IPS DF 4.7 (cell line): Measurements from ENCODE around the gene TTC9B.

ENCODE experiments used
- DNase-seq: peaks from one replicate; pipeline ENCODE4 v3.0.0-alpha.2; 2013; ENCODE audit warnings: low spot score; ENCODE audit errors: extremely low read depth

TTC9B gene

DNA sequence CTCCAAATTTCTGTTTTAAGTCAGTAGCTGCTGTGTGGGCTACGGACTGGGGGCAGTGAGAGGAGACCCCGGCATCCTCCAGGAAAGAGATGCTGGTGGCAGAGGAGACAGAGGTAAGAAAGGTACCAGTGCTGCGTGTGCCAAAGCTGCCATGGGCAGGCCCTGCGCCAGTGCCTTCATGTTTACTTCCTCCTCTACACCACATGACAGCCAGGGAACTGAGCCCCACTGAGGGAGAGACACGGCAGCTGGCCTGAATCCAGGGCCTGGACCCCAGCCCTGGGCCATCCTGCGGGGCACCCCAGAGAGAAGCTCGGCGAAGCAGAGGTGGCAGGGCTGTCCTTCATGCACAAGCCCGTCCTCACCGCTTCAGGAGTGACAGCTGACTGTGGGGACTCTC is 31.0 kb upstream of the TTC9B start:
- DNase-seq = no peak

- DNase-seq = no peak
Observed at GRCh38 chr19:40247735-40248262, 29.6 kb upstream of the TTC9B start.

- DNase-seq = no peak
Observed at GRCh38 chr19:40247178-40247577, 29.0 kb upstream of the TTC9B start.

DNA sequence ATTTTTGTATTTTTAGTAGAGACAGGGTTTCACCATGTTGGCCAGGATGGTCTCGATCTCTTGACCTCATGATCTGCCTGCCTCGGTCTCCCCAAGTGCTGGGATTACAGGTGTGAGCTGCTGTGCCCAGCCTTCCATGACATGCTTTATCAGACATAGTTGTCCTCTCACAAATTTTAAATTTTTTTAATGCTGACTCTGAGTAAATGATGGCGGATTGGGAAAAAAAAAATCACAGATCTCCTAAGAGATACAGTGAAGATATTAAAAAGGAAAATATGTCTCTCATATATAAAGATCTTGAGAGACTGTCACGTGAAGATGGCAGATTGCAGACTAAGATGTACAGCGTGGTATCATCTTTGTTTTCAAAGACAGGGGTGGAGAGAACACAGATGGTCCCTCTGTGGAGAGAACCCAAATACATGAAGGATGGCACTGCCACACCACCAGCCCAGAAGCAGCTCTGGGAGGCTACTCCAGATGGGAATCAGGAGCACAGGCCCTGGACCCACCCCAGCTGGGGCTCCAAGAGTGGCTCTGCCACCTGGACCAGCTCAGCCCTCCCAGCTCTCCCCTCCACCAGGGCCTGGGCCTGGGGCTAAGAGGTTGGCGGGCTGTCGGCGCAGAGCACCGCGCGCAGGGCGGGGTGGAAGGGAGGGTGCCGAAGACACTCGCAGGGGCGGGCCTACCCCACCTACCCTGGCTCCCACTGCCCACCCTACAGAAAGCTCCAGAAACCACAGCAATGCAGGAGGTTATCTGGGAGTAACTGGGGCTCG is 28.3 kb upstream of the TTC9B start:
- no peak for DNase-seq

DNA sequence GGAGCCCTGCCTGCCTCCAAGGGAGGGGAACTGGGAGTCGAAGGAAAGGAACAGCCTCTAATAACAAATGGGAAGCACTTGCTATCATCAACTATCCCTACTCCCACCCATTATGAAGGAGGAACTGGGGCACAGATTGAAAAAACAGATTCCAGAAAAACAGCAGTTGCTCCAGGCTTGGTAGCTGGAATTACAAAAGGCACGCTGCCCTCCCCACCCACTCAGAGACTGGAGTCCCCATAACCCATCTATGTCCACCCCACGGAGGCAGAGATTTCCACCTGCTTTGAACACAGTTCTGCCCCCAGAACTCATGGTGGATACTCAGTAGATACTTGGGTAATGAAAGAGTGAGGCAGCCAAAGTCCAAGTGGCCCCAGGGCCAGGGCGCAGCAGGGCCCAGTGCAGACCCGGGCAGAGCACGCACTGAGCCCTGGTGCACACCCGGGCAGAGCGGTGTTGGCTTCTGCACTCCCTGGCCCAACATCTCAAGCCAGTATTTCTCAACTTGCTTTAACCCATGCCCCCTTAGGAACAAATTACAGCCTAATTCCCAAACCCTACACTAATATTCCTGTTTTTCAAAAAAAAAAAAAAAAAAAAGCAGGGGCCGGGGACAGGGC is 27.4 kb upstream of the TTC9B start:
- DNase-seq = no peak

- no peak for DNase-seq
Observed at GRCh38 chr19:40244579-40245317, 26.6 kb upstream of the TTC9B start.

DNA sequence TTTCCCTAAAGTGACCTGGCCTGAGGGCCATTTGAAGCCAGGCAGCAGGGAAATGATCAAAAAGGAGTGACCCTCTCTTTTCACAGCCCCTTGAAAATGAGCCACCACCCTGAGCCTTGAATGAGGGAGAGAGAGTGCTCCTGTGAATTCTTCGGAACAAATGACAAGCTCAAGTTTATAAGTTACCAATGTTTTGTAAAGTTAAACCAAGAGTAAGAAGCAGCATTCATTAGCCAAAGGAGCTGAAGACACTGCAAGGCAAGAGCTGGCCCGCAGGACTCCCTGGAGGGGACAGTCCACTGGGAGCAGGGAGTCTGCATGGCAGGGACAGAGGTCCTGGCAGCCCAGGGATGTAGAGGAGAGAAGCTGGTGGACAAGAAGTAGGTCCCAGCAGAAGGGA is 25.0 kb upstream of the TTC9B start:
- DNase-seq = no peak

DNA sequence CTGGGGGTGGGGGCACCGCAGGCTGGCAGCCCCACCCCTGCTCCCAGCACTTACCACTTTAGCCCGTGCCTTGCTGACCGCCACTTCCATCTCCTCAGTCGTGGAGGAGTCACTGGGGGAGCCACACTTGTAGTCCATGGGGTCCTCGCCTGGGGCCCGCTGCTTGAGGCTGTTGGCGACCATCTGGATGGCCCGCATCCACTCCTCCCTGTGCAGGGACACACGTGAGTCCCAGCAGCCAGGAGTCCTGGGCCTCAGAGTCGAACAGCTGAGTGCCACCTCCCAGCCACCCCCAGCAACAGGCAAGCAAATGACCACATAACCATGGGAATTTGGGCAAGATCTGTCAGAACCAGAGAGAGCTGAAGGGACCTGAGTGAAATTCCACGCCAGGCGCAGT is 24.3 kb upstream of the TTC9B start:
- no peak for DNase-seq

DNA sequence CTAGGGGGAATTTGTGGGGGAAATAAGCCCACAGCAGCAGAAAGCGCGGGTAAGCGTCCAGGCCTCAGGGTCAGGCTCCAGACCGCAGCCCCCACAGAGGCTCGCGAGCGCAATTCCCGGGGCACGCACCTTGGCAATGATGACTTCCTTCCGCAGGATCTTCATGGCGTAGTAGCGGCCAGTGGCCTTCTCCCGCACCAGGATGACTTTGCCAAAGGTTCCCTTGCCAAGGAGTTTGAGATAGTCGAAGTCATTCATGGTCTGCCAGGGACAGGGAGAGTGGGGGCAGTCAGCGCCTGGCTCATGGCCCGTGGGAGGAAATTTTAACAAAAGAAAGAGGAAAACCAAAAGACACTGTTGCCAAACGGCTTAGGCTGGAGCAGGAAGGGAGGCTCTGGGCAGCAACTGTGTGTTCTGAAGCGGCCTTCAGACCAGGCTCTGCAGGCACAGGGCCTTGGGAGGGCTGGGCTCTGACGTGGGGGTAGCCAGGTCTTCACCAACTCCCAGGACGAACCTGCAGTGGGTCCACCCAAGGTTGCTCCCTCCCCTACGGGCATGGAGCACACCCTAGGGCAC is 23.7 kb upstream of the TTC9B start:
- DNase-seq = no peak

GRCh38 chr19:40241125-40241808 is 23.1 kb upstream of the TTC9B start:
- no peak for DNase-seq

GRCh38 chr19:40240332-40240731 is 22.1 kb upstream of the TTC9B start:
- no peak for DNase-seq

DNA sequence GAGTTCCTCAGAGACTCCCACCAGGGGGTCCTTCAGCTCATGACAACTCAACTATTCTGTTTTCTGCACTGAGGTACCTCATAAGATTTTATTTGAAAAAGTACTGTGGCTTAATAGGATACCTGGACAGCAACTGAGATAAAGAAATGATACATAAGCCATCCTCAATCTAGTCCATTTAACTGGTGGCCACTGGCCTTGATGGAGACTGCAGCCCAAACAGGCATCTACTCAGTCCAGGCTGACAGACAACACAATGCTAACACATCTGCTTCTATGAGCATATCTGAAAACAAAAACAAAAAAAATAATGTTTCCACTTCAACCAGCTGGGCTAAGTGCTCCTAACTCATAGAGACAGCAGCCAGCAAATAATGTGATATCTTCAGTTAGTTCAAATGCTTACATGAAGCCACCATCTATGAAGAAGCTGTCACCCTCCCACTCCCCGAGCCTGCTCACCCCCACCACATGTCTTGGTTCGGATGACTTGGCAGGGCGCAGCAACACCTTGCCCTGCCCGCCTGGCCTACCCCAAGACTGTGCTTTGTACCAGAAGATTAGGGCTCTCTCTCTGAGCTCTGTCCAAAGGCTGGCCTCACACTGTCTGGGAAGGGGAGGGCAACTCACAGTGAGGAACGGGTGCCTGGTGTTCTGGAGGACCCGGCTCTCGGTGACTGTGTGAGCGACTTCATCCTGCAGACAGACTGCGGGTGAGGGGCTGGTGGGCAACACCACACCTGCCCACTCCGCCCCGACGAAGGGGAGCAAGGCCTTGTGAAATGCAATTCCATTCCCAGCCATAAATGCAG is 21.4 kb upstream of the TTC9B start:
- DNase-seq = no peak

- no peak for DNase-seq
Observed at GRCh38 chr19:40238775-40239174, 20.6 kb upstream of the TTC9B start.

GRCh38 chr19:40237791-40238190 is 19.6 kb upstream of the TTC9B start:
- DNase-seq = no peak

GRCh38 chr19:40236366-40236765 is 18.2 kb upstream of the TTC9B start:
- no peak for DNase-seq

DNA sequence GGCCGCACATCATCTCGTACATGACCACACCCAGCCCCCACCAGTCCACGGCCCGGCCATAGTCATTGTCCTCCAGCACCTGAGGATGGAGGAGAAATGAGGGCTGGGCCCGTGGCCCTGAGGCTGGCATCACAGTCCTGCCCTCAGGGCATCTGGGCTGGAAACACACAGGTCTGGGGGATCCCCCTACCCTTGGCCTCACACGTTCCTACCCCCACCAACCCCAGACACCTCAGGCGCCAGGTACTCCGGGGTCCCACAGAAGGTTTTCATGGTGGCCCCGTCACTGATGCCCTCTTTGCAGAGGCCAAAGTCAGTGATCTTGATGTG is 17.8 kb upstream of the TTC9B start:
- DNase-seq = no peak

DNA sequence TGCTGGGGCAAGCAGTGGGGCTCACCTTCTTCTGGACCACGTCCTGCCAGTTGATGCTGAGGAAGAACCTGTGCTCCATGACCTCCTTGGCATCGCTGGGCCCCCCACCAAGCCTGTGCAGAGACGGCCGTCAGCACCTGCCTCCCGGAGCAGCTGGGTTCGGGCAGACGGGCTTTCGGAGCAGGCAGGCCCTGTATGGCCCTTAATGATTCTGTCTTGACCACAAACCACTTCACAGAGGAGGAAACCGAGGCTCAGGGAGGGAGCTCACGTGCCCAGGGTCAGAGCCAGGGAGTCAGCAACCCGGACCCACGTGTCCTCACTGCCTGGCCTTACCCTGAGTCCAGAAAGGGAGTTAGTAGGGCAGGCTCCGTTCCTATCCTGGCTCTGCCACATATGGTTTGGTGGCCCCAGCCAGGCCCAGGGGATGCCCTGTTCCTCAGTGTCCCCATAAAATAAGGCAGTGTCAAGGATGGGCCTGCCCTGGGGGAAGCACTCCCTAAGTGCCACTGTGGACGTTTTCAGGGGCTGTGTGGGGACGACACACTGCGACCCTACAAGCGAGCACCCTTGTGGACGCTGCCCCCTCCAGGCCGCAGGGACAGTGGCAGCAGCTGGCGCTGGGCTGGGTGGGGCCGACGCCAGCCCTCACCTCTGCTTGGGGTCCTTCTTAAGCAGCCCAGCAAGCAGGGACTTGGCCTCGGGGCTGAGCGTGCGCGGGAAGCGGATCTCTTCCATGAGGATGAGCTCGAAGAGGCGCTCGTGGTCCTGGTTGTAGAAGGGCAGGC is 17.2 kb upstream of the TTC9B start:
- DNase-seq = no peak

DNA sequence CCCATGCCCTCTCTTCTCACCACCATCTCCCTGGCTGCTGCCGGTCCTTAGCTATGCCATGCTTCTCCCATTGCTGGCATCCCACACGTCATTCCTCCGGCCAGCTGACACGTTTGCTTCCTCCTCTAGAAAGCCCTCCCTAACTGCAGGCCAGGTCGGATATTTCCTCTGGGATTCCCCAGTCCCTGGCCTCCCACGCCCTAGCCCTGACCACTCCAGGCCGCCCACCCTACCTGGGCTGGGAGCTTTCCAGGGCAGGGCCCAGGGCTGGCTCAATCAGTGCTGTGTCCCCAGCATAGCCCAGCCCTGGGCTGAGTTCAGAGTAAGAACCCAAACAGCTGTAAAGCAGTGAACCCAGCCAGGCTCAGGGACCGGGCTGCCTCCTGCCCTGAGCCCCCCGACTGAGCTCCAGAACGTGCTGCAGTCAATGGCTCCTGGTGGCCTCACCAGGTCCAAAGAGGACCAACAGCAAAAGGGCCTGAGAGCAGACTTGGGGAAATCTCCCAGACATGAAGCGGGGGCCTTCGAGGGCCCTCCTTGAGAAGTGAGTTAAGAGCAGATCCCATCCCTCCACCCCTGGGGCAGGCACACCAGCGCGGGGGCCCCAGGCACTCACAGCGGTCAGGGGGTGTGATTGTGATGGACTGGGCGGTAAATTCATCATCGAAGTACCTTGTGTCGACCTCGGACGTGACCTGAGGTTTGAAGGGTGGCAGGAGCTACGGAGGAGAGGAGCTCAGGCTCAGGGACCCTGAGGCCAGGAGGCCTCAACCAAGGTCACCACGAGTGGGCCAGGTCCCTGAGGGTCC is 16.4 kb upstream of the TTC9B start:
- DNase-seq = no peak

- no peak for DNase-seq
Observed at GRCh38 chr19:40233811-40234389, 15.7 kb upstream of the TTC9B start.
